ENCODE measurements around the gene MYBL2. TPM values are rescaled to one million over a fixed set of nuclear protein-coding genes. Genes with fewer than 3 reads are reported as not detected.
A peak's percentile ranks its signal among the peaks of the same experiment; 100 is the strongest.

The MYBL2 gene
- total and polyA plus RNA-seq, 8 donors: 6.1 to 37.5 (median 19.5) TPM

GRCh38 chr20:43721429-43722152 is 54.7 kb downstream of the MYBL2 start:
- ATAC-seq (peak; percentile 77), DNase-seq (no peak)
- Histone ChIP-seq H3K9me3 (no peaks in the 10 kb centered on the region), H3K4me3 (no peak overlapping the region), H3K36me3 (no peaks in the 10 kb centered on the region), H3K27me3 (no peaks in the 10 kb centered on the region), H3K4me1 (no peaks in the 10 kb centered on the region), H3K27ac (no peak overlapping the region)
- intact Hi-C loops (cut with DNase I): no loop called here
- TF ChIP-seq CTCF (IDR thresholded peaks at IDR 0.05): no peak

GRCh38 chr20:43722153-43722505 is 55.2 kb downstream of the MYBL2 start:
- Histone ChIP-seq H3K9me3 (no peaks in the 10 kb centered on the region), H3K27me3 (no peaks in the 10 kb centered on the region), H3K4me1 (no peaks in the 10 kb centered on the region), H3K27ac (no peak overlapping the region), H3K4me3 (no peak overlapping the region), H3K36me3 (no peaks in the 10 kb centered on the region)
- no peak for ATAC-seq
- intact Hi-C loops (cut with DNase I): no loop called here
- no peak for TF ChIP-seq CTCF (IDR thresholded peaks at IDR 0.05)
- DNase-seq: no peak

- intact Hi-C loops (cut with DNase I): no loop called here
Measured at GRCh38 chr20:43723186-43723585, 56.3 kb downstream of the MYBL2 start.

GRCh38 chr20:43723735-43724134 is 56.8 kb downstream of the MYBL2 start:
- H3K4me3 ChIP-seq: no peak overlapping the region
- H3K4me1 ChIP-seq: no peaks in the 10 kb centered on the region
- H3K36me3 ChIP-seq: no peaks in the 10 kb centered on the region
- intact Hi-C loops (cut with DNase I): no loop called here
- no peaks in the 10 kb centered on the region for H3K9me3 ChIP-seq
- H3K27ac ChIP-seq: no peak overlapping the region
- no peaks in the 10 kb centered on the region for H3K27me3 ChIP-seq
- no peak for TF ChIP-seq CTCF (IDR thresholded peaks at IDR 0.05)
- ATAC-seq (no peak), DNase-seq (no peak)

More at GRCh38 chr20:43723186-43723585, 56.3 kb downstream of the MYBL2 start:
- ATAC-seq (no peak), DNase-seq (no peak)
- H3K27me3 ChIP-seq: no peaks in the 10 kb centered on the region
- H3K4me3 ChIP-seq: no peak overlapping the region
- H3K9me3 ChIP-seq: no peaks in the 10 kb centered on the region
- no peaks in the 10 kb centered on the region for H3K4me1 ChIP-seq
- no peak for TF ChIP-seq CTCF (IDR thresholded peaks at IDR 0.05)
- no peaks in the 10 kb centered on the region for H3K36me3 ChIP-seq
- H3K27ac ChIP-seq: no peak overlapping the region

- TF ChIP-seq CTCF (IDR thresholded peaks at IDR 0.05): no peak
- no peak for ATAC-seq
- Histone ChIP-seq H3K27ac (no peak overlapping the region), H3K36me3 (no peaks in the 10 kb centered on the region), H3K4me1 (no peaks in the 10 kb centered on the region), H3K4me3 (no peak overlapping the region), H3K27me3 (no peaks in the 10 kb centered on the region), H3K9me3 (no peaks in the 10 kb centered on the region)
- DNase-seq: no peak
- intact Hi-C loops (cut with DNase I): no loop called here
Measured at GRCh38 chr20:43724383-43724782, 57.5 kb downstream of the MYBL2 start.

Data from left lung (tissue), 10 donors.